PFSK-1 (cell line): ENCODE measurements around the gene CCRL2.

ENCODE experiments used
- POLR2AphosphoS5 ChIP-seq: IDR thresholded peaks from 2 replicates; pipeline ENCODE4 v1.6.1; 2012; ENCODE audit warnings: low read depth, mild to moderate bottlenecking, control low read depth, low read length, moderate library complexity
- TF ChIP-seq, protein P1 (sequence below), 2 experiments: IDR thresholded peaks; 2 replicates each; pipeline versions ENCODE4 v1.6.1 to v1.8.0; 2011 to 2012; ENCODE audit warnings: low read depth in 2 of 2, low read length in 2 of 2, control low read depth in 1 of 2, inconsistent platforms in 1 of 2, mild to moderate bottlenecking in 1 of 2, moderate library complexity in 1 of 2; ENCODE audit not compliant: insufficient read depth in 1 of 2

DNA sequence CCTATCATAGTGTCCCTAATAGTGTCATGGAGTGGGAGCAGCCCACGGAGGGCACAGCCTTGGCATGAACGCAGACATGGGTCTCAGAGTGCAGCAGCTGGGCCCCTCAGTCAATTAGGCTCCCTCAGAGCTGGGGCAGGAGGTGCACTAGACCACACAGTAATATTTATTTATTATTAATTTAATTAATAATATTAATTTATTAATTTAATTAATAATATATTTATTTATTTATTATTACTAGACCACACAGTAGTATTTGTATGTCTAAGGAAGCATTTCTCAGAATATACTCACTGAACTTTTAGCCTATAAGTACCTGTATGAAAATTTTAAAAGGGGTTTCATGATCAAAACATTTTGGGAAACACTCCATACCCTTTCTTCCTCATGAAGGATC is 5.5 kb upstream of the CCRL2 start:
- TF ChIP-seq POLR2AphosphoS5: no peak
- TF ChIP-seq, protein P1, sequence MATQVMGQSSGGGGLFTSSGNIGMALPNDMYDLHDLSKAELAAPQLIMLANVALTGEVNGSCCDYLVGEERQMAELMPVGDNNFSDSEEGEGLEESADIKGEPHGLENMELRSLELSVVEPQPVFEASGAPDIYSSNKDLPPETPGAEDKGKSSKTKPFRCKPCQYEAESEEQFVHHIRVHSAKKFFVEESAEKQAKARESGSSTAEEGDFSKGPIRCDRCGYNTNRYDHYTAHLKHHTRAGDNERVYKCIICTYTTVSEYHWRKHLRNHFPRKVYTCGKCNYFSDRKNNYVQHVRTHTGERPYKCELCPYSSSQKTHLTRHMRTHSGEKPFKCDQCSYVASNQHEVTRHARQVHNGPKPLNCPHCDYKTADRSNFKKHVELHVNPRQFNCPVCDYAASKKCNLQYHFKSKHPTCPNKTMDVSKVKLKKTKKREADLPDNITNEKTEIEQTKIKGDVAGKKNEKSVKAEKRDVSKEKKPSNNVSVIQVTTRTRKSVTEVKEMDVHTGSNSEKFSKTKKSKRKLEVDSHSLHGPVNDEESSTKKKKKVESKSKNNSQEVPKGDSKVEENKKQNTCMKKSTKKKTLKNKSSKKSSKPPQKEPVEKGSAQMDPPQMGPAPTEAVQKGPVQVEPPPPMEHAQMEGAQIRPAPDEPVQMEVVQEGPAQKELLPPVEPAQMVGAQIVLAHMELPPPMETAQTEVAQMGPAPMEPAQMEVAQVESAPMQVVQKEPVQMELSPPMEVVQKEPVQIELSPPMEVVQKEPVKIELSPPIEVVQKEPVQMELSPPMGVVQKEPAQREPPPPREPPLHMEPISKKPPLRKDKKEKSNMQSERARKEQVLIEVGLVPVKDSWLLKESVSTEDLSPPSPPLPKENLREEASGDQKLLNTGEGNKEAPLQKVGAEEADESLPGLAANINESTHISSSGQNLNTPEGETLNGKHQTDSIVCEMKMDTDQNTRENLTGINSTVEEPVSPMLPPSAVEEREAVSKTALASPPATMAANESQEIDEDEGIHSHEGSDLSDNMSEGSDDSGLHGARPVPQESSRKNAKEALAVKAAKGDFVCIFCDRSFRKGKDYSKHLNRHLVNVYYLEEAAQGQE (IDR thresholded peaks at IDR 0.05; ENCODE audit: insufficient read depth in 1 of 2, low read depth in 2 of 2, low read length in 2 of 2): no peak
